ENCODE data around the gene POC5.
"Not testable (repeated sequence)": the region's sequence is repeated elsewhere in the genome, so short reads cannot be mapped to it uniquely, and the experiment has no call there.

Gene POC5

GRCh38 chr5:75731515-75731914 is 14.3 kb upstream of the POC5 start:
- not testable (repeated sequence) for H3K4me1 ChIP-seq (ENCODE audit: control insufficient read depth in 5 of 5, insufficient read depth in 5 of 5, low read length in 5 of 5); H3K27me3 ChIP-seq (ENCODE audit: control insufficient read depth in 5 of 5, insufficient read depth in 4 of 5, low read length in 5 of 5); H3K27ac ChIP-seq (ENCODE audit: low read depth, low read length); H3K36me3 ChIP-seq (ENCODE audit: control insufficient read depth in 5 of 5, insufficient read depth in 5 of 5, low read length in 5 of 5); H3K4me3 ChIP-seq (ENCODE audit: low read depth in 1 of 5, low read length in 5 of 5); H3K9me3 ChIP-seq (ENCODE audit: control insufficient read depth in 5 of 5, low read length in 5 of 5); H3K9ac ChIP-seq (ENCODE audit: low read length in 5 of 5)

GRCh38 chr5:75729321-75729720 is 12.1 kb upstream of the POC5 start:
- peaks cover 0 to 6% (median 0%) of the 10 kb centered on the region in 5 donors for H3K4me1 ChIP-seq (ENCODE audit: control insufficient read depth in 5 of 5, insufficient read depth in 5 of 5, low read length in 5 of 5)
- H3K9ac ChIP-seq (ENCODE audit: low read length in 5 of 5) = no peak overlapping the region
- no peak overlapping the region for H3K27ac ChIP-seq (ENCODE audit: low read depth, low read length)
- no peaks in the 10 kb centered on the region for H3K36me3 ChIP-seq (ENCODE audit: control insufficient read depth in 5 of 5, insufficient read depth in 5 of 5, low read length in 5 of 5)
- H3K27me3 ChIP-seq (ENCODE audit: control insufficient read depth in 5 of 5, insufficient read depth in 4 of 5, low read length in 5 of 5) = peaks cover 0 to 4% (median 0%) of the 10 kb centered on the region in 5 donors
- H3K4me3 ChIP-seq (ENCODE audit: low read depth in 1 of 5, low read length in 5 of 5) = no peak overlapping the region
- peaks cover 0 to 6% (median 3%) of the 10 kb centered on the region in 5 donors for H3K9me3 ChIP-seq (ENCODE audit: control insufficient read depth in 5 of 5, low read length in 5 of 5)

GRCh38 chr5:75727931-75728330 is 10.7 kb upstream of the POC5 start:
- H3K27me3 ChIP-seq (ENCODE audit: control insufficient read depth in 5 of 5, insufficient read depth in 4 of 5, low read length in 5 of 5) = peaks cover 0 to 4% (median 0%) of the 10 kb centered on the region in 5 donors

GRCh38 chr5:75726224-75726623 is 9.0 kb upstream of the POC5 start:
- H3K27me3 ChIP-seq (ENCODE audit: control insufficient read depth in 5 of 5, insufficient read depth in 4 of 5, low read length in 5 of 5); H3K36me3 ChIP-seq (ENCODE audit: control insufficient read depth in 5 of 5, insufficient read depth in 5 of 5, low read length in 5 of 5); H3K4me3 ChIP-seq (ENCODE audit: low read depth in 1 of 5, low read length in 5 of 5); H3K27ac ChIP-seq (ENCODE audit: low read depth, low read length); H3K4me1 ChIP-seq (ENCODE audit: control insufficient read depth in 5 of 5, insufficient read depth in 5 of 5, low read length in 5 of 5); H3K9ac ChIP-seq (ENCODE audit: low read length in 5 of 5); H3K9me3 ChIP-seq (ENCODE audit: control insufficient read depth in 5 of 5, low read length in 5 of 5): not testable (repeated sequence)

More at GRCh38 chr5:75727931-75728330, 10.7 kb upstream of the POC5 start:
- Histone ChIP-seq H3K9me3 (ENCODE audit: control insufficient read depth in 5 of 5, low read length in 5 of 5) (peaks cover 0 to 4% (median 0%) of the 10 kb centered on the region in 5 donors), H3K27ac (ENCODE audit: low read depth, low read length) (no peak overlapping the region), H3K9ac (ENCODE audit: low read length in 5 of 5) (no peak overlapping the region), H3K4me3 (ENCODE audit: low read depth in 1 of 5, low read length in 5 of 5) (no peak overlapping the region), H3K36me3 (ENCODE audit: control insufficient read depth in 5 of 5, insufficient read depth in 5 of 5, low read length in 5 of 5) (no peaks in the 10 kb centered on the region), H3K4me1 (ENCODE audit: control insufficient read depth in 5 of 5, insufficient read depth in 5 of 5, low read length in 5 of 5) (peaks cover 0 to 6% (median 0%) of the 10 kb centered on the region in 5 donors)

- H3K9ac ChIP-seq (ENCODE audit: low read length in 5 of 5) = no peak overlapping the region
- peaks cover 0 to 4% (median 0%) of the 10 kb centered on the region in 5 donors for H3K9me3 ChIP-seq (ENCODE audit: control insufficient read depth in 5 of 5, low read length in 5 of 5)
- H3K4me3 ChIP-seq (ENCODE audit: low read depth in 1 of 5, low read length in 5 of 5) = no peak overlapping the region
- no peaks in the 10 kb centered on the region for H3K27me3 ChIP-seq (ENCODE audit: control insufficient read depth in 5 of 5, insufficient read depth in 4 of 5, low read length in 5 of 5)
- no peak overlapping the region for H3K27ac ChIP-seq (ENCODE audit: low read depth, low read length)
- no peaks in the 10 kb centered on the region for H3K36me3 ChIP-seq (ENCODE audit: control insufficient read depth in 5 of 5, insufficient read depth in 5 of 5, low read length in 5 of 5)
- no peaks in the 10 kb centered on the region for H3K4me1 ChIP-seq (ENCODE audit: control insufficient read depth in 5 of 5, insufficient read depth in 5 of 5, low read length in 5 of 5)
These were observed 6.1 kb upstream of the POC5 start for GRCh38 chr5:75723378-75723777.

- H3K36me3 ChIP-seq (ENCODE audit: control insufficient read depth in 5 of 5, insufficient read depth in 5 of 5, low read length in 5 of 5) = no peaks in the 10 kb centered on the region
- H3K4me3 ChIP-seq (ENCODE audit: low read depth in 1 of 5, low read length in 5 of 5) = no peak overlapping the region
- H3K27me3 ChIP-seq (ENCODE audit: control insufficient read depth in 5 of 5, insufficient read depth in 4 of 5, low read length in 5 of 5) = no peaks in the 10 kb centered on the region
- no peak overlapping the region for H3K9ac ChIP-seq (ENCODE audit: low read length in 5 of 5)
- H3K4me1 ChIP-seq (ENCODE audit: control insufficient read depth in 5 of 5, insufficient read depth in 5 of 5, low read length in 5 of 5) = peaks cover 0 to 10% (median 4%) of the 10 kb centered on the region in 5 donors
- peaks cover 0 to 4% (median 0%) of the 10 kb centered on the region in 5 donors for H3K9me3 ChIP-seq (ENCODE audit: control insufficient read depth in 5 of 5, low read length in 5 of 5)
- H3K27ac ChIP-seq (ENCODE audit: low read depth, low read length) = no peak overlapping the region
These were observed 4.3 kb upstream of the POC5 start for GRCh38 chr5:75721573-75721972.

GRCh38 chr5:75720882-75721281 is 3.6 kb upstream of the POC5 start:
- Histone ChIP-seq H3K9me3 (ENCODE audit: control insufficient read depth in 5 of 5, low read length in 5 of 5) (peaks cover 0 to 4% (median 0%) of the 10 kb centered on the region in 5 donors), H3K27me3 (ENCODE audit: control insufficient read depth in 5 of 5, insufficient read depth in 4 of 5, low read length in 5 of 5) (no peaks in the 10 kb centered on the region), H3K27ac (ENCODE audit: low read depth, low read length) (no peak overlapping the region), H3K9ac (ENCODE audit: low read length in 5 of 5) (no peak overlapping the region), H3K4me3 (ENCODE audit: low read depth in 1 of 5, low read length in 5 of 5) (no peak overlapping the region), H3K4me1 (ENCODE audit: control insufficient read depth in 5 of 5, insufficient read depth in 5 of 5, low read length in 5 of 5) (peaks cover 0 to 13% (median 8%) of the 10 kb centered on the region in 5 donors), H3K36me3 (ENCODE audit: control insufficient read depth in 5 of 5, insufficient read depth in 5 of 5, low read length in 5 of 5) (no peaks in the 10 kb centered on the region)

GRCh38 chr5:75716715-75717081 is 539 bp downstream of the POC5 start:
- peaks cover 0 to 7% (median 3%) of the 10 kb centered on the region in 5 donors for H3K36me3 ChIP-seq (ENCODE audit: control insufficient read depth in 5 of 5, insufficient read depth in 5 of 5, low read length in 5 of 5)

GRCh38 chr5:75712091-75712490 is 5.1 kb downstream of the POC5 start:
- peaks cover 3 to 16% (median 4%) of the 10 kb centered on the region in 5 donors for H3K36me3 ChIP-seq (ENCODE audit: control insufficient read depth in 5 of 5, insufficient read depth in 5 of 5, low read length in 5 of 5)
- H3K9ac ChIP-seq (ENCODE audit: low read length in 5 of 5) = no peak overlapping the region

More at GRCh38 chr5:75716715-75717081, 539 bp downstream of the POC5 start:
- H3K4me1 ChIP-seq (ENCODE audit: control insufficient read depth in 5 of 5, insufficient read depth in 5 of 5, low read length in 5 of 5) = peaks cover 1 to 13% (median 8%) of the 10 kb centered on the region in 5 donors
- peak overlapping the region; percentile 78 to 92 (median 82) for H3K9ac ChIP-seq (ENCODE audit: low read length in 5 of 5)
- H3K27ac ChIP-seq (ENCODE audit: low read depth, low read length) = peak overlapping the region; percentile 88
- H3K4me3 ChIP-seq (ENCODE audit: low read depth in 1 of 5, low read length in 5 of 5) = peak overlapping the region; percentile 91 to 99 (median 97)
- no peaks in the 10 kb centered on the region for H3K9me3 ChIP-seq (ENCODE audit: control insufficient read depth in 5 of 5, low read length in 5 of 5)
- no peaks in the 10 kb centered on the region for H3K27me3 ChIP-seq (ENCODE audit: control insufficient read depth in 5 of 5, insufficient read depth in 4 of 5, low read length in 5 of 5)

GRCh38 chr5:75711151-75711550 is 6.1 kb downstream of the POC5 start:
- no peak overlapping the region for H3K4me3 ChIP-seq (ENCODE audit: low read depth in 1 of 5, low read length in 5 of 5)
- no peaks in the 10 kb centered on the region for H3K27me3 ChIP-seq (ENCODE audit: control insufficient read depth in 5 of 5, insufficient read depth in 4 of 5, low read length in 5 of 5)
- peaks cover 0 to 3% (median under 1%) of the 10 kb centered on the region in 5 donors for H3K4me1 ChIP-seq (ENCODE audit: control insufficient read depth in 5 of 5, insufficient read depth in 5 of 5, low read length in 5 of 5)
- H3K27ac ChIP-seq (ENCODE audit: low read depth, low read length) = no peak overlapping the region
- H3K9me3 ChIP-seq (ENCODE audit: control insufficient read depth in 5 of 5, low read length in 5 of 5) = no peaks in the 10 kb centered on the region
- no peak overlapping the region for H3K9ac ChIP-seq (ENCODE audit: low read length in 5 of 5)
- peaks cover 3 to 16% (median 4%) of the 10 kb centered on the region in 5 donors for H3K36me3 ChIP-seq (ENCODE audit: control insufficient read depth in 5 of 5, insufficient read depth in 5 of 5, low read length in 5 of 5)

More at GRCh38 chr5:75712091-75712490, 5.1 kb downstream of the POC5 start:
- peaks cover 1 to 11% (median 8%) of the 10 kb centered on the region in 5 donors for H3K4me1 ChIP-seq (ENCODE audit: control insufficient read depth in 5 of 5, insufficient read depth in 5 of 5, low read length in 5 of 5)
- H3K9me3 ChIP-seq (ENCODE audit: control insufficient read depth in 5 of 5, low read length in 5 of 5) = no peaks in the 10 kb centered on the region
- H3K4me3 ChIP-seq (ENCODE audit: low read depth in 1 of 5, low read length in 5 of 5) = no peak overlapping the region
- no peaks in the 10 kb centered on the region for H3K27me3 ChIP-seq (ENCODE audit: control insufficient read depth in 5 of 5, insufficient read depth in 4 of 5, low read length in 5 of 5)
- H3K27ac ChIP-seq (ENCODE audit: low read depth, low read length) = no peak overlapping the region

All from subcutaneous abdominal adipose tissue (tissue), 5 donors.